HG03442 (cell line): ENCODE measurements around the gene INHA.

Experiments
- ATAC-seq: cut with Tn5 transposase; IDR thresholded peaks from one replicate; pipeline ENCODE4 v1.9.1; 2021; ENCODE audit warnings: mild to moderate bottlenecking, moderate library complexity; ENCODE audit not compliant: unreplicated experiment

The INHA gene

GRCh38 chr2:219608399-219608964 is 36.4 kb downstream of the INHA start:
- ATAC-seq, result no peak

- no peak for ATAC-seq
Measured at GRCh38 chr2:219609149-219609750, 37.1 kb downstream of the INHA start.

- no peak for ATAC-seq
Measured at GRCh38 chr2:219611306-219611705, 39.2 kb downstream of the INHA start.

GRCh38 chr2:219611866-219612576 is 39.9 kb downstream of the INHA start:
- no peak for ATAC-seq

GRCh38 chr2:219612577-219613286 is 40.6 kb downstream of the INHA start:
- no peak for ATAC-seq

- no peak for ATAC-seq
Measured at GRCh38 chr2:219613461-219614070, 41.5 kb downstream of the INHA start.

GRCh38 chr2:219614076-219614860 is 42.2 kb downstream of the INHA start:
- ATAC-seq, result no peak

GRCh38 chr2:219615036-219615435 is 42.9 kb downstream of the INHA start:
- ATAC-seq, result no peak

- ATAC-seq, result no peak
Measured at GRCh38 chr2:219615894-219616293, 43.8 kb downstream of the INHA start.

GRCh38 chr2:219616550-219616949 is 44.4 kb downstream of the INHA start:
- ATAC-seq, result no peak

GRCh38 chr2:219618733-219619122 is 46.6 kb downstream of the INHA start:
- no peak for ATAC-seq

GRCh38 chr2:219619235-219619634 is 47.1 kb downstream of the INHA start:
- ATAC-seq, result no peak

GRCh38 chr2:219620546-219620945 is 48.4 kb downstream of the INHA start:
- no peak for ATAC-seq

- no peak for ATAC-seq
Measured at GRCh38 chr2:219621935-219622334, 49.8 kb downstream of the INHA start.

GRCh38 chr2:219622472-219622871 is 50.4 kb downstream of the INHA start:
- ATAC-seq, result no peak

- ATAC-seq, result no peak
Measured at GRCh38 chr2:219624565-219624964, 52.5 kb downstream of the INHA start.

GRCh38 chr2:219625179-219625578 is 53.1 kb downstream of the INHA start:
- ATAC-seq, result no peak
